ENCODE data around the gene NKAPD1. TPM values are rescaled to one million over a fixed set of nuclear protein-coding genes. Genes with fewer than 3 reads are reported as not detected.

NKAPD1 gene
- total RNA-seq, 1 donor from 2014 or later = 27.7 TPM

DNA sequence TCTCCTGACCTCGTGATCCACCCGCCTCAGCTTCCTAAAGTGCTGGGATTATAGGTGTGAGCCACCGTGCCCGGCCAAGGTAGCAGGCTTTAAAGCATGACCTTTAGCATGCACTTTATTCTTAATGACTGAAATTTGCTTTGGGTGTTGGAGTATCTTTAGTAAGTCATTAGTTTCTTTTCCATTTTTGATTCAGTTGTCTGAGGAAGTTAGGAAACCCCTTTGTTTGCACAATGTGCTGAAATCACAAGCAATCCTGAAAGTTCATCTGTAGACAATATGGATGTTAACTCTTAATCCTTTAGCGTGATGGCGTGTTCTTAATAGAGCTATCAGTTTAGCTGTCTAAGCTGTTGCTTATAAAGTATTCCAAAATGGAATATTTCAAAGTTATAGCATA, 29.3 kb downstream of the NKAPD1 start:
- Mint-ChIP-seq H3K4me1 (ENCODE audit: low read depth, unreplicated experiment) (no peaks in the 10 kb centered on the region), H3K27ac (ENCODE audit: unreplicated experiment) (no peak overlapping the region), H3K4me3 (ENCODE audit: unreplicated experiment) (no peak overlapping the region)

DNA sequence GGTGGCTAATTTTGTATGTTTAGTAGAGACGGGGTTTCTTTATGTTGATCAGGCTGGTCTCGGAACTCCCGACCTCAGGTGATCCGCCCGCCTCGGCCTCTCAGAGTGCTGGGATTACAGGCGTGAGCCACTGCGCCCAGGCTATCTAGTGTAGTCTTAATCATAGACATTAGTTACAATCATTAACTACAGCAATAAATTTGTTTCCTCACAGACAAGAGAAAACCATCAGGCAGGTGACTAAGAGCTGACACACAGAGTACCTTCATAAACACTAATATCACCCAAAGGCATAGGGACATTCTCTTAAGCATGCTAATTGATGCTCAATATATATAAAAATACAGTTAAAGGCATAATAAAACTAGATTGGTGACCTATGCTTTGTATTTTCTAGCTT, 32.0 kb downstream of the NKAPD1 start:
- no peak overlapping the region for H3K27ac ChIP-seq (ENCODE audit: low read depth, low read length)
- no peak overlapping the region for H3K9ac ChIP-seq (ENCODE audit: low read length)
- H3K27me3 Mint-ChIP-seq (ENCODE audit: low read depth, unreplicated experiment) = no peaks in the 10 kb centered on the region
- DNase-seq (ENCODE audit: low read depth) (no peak), FAIRE-seq (no peak)
- H3K9me3 ChIP-seq (ENCODE audit: insufficient read depth, low read depth, low read length) = no peaks in the 10 kb centered on the region
- TF ChIP-seq, protein P1, sequence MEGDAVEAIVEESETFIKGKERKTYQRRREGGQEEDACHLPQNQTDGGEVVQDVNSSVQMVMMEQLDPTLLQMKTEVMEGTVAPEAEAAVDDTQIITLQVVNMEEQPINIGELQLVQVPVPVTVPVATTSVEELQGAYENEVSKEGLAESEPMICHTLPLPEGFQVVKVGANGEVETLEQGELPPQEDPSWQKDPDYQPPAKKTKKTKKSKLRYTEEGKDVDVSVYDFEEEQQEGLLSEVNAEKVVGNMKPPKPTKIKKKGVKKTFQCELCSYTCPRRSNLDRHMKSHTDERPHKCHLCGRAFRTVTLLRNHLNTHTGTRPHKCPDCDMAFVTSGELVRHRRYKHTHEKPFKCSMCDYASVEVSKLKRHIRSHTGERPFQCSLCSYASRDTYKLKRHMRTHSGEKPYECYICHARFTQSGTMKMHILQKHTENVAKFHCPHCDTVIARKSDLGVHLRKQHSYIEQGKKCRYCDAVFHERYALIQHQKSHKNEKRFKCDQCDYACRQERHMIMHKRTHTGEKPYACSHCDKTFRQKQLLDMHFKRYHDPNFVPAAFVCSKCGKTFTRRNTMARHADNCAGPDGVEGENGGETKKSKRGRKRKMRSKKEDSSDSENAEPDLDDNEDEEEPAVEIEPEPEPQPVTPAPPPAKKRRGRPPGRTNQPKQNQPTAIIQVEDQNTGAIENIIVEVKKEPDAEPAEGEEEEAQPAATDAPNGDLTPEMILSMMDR (IDR thresholded peaks at IDR 0.05; ENCODE audit: insufficient read depth, low read depth, low read length) = no peak
- TF ChIP-seq EZH2 (IDR thresholded peaks at IDR 0.05; ENCODE audit: insufficient read depth, low read length) = no peak
- H3K4me2 ChIP-seq (ENCODE audit: low read length) = no peak overlapping the region
- no peaks in the 10 kb centered on the region for H3K4me1 Mint-ChIP-seq (ENCODE audit: low read depth, unreplicated experiment)
- no peaks in the 10 kb centered on the region for H3K79me2 ChIP-seq (ENCODE audit: insufficient read depth, low read length)
- no peak overlapping the region for H3K27ac Mint-ChIP-seq (ENCODE audit: unreplicated experiment)
- H3K4me3 ChIP-seq (ENCODE audit: insufficient read depth, low read depth, low read length) = no peak overlapping the region
- H2AFZ ChIP-seq (ENCODE audit: low read depth, low read length) = no peak overlapping the region
- H3K4me1 ChIP-seq (ENCODE audit: insufficient read depth, low read length) = no peaks in the 10 kb centered on the region
- H3K36me3 ChIP-seq (ENCODE audit: insufficient read depth, low read length) = no peaks in the 10 kb centered on the region
- peaks cover 5% of the 10 kb centered on the region for H3K9me3 Mint-ChIP-seq (ENCODE audit: unreplicated experiment)
- H4K20me1 ChIP-seq (ENCODE audit: insufficient read depth, low read length) = no peaks in the 10 kb centered on the region
- no peaks in the 10 kb centered on the region for H3K36me3 Mint-ChIP-seq (ENCODE audit: low read depth, unreplicated experiment)
- no peak overlapping the region for H3K4me3 Mint-ChIP-seq (ENCODE audit: unreplicated experiment)
- H3K27me3 ChIP-seq (ENCODE audit: insufficient read depth, low read length) = no peaks in the 10 kb centered on the region

More for the DNA sequence above, 29.3 kb downstream of the NKAPD1 start:
- DNase-seq (ENCODE audit: low read depth) (no peak), FAIRE-seq (no peak)
- no peaks in the 10 kb centered on the region for H3K36me3 ChIP-seq (ENCODE audit: insufficient read depth, low read length)
- no peaks in the 10 kb centered on the region for H3K4me1 ChIP-seq (ENCODE audit: insufficient read depth, low read length)
- no peak overlapping the region for H3K27ac ChIP-seq (ENCODE audit: low read depth, low read length)
- no peaks in the 10 kb centered on the region for H3K9me3 ChIP-seq (ENCODE audit: insufficient read depth, low read depth, low read length)
- H4K20me1 ChIP-seq (ENCODE audit: insufficient read depth, low read length) = no peaks in the 10 kb centered on the region
- no peaks in the 10 kb centered on the region for H3K27me3 Mint-ChIP-seq (ENCODE audit: low read depth, unreplicated experiment)
- no peak overlapping the region for H2AFZ ChIP-seq (ENCODE audit: low read depth, low read length)
- no peak overlapping the region for H3K4me3 ChIP-seq (ENCODE audit: insufficient read depth, low read depth, low read length)
- no peaks in the 10 kb centered on the region for H3K9me3 Mint-ChIP-seq (ENCODE audit: unreplicated experiment)
- no peak overlapping the region for H3K4me2 ChIP-seq (ENCODE audit: low read length)
- H3K36me3 Mint-ChIP-seq (ENCODE audit: low read depth, unreplicated experiment) = no peaks in the 10 kb centered on the region
- TF ChIP-seq, protein P1 (IDR thresholded peaks at IDR 0.05; ENCODE audit: insufficient read depth, low read depth, low read length) = no peak
- TF ChIP-seq EZH2 (IDR thresholded peaks at IDR 0.05; ENCODE audit: insufficient read depth, low read length) = no peak
- H3K9ac ChIP-seq (ENCODE audit: low read length) = no peak overlapping the region
- no peaks in the 10 kb centered on the region for H3K79me2 ChIP-seq (ENCODE audit: insufficient read depth, low read length)
- no peaks in the 10 kb centered on the region for H3K27me3 ChIP-seq (ENCODE audit: insufficient read depth, low read length)

DNA sequence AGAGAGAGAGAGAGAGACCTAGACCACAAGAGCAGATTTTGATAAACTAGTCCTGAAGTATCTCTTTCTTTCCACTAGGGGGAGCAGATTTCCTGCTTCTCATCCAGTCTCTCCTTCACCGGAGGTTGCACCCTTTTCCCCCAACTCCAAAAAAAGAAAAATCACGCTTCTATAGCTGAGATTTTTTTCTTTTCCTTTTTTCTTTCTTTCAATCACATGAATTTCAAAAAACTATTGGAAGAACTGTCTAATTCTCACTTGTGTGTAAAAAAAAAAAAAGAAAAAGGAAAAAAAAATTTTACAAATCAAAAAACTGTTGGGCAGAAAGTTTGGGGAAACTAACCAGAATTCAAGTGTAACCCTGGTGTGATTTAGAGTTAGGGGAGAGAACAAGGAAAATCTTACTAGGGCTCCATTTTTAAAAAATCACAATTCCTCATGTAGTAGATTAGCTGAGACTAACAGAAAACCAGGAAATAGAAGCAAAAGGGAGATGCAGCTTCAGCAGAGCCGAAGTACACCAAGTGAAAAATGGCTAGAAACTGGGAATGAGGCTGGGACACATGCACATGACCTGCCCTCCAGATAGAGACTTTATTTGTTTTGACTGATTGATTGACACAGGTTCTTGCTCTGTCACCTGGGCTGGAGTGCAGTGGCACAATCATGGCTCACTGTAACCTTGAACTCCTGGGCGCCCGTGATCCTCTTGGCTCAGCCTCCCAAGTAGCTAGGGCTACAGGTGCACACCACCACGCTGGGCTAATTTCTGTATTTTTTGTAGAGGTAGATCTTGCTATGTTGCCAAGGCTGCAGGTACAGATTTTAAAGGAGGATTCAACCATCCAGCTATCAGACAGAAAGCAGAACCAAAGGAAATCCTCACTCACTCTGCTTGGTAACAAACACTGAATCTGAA, 39.7 kb downstream of the NKAPD1 start:
- TF ChIP-seq EZH2 (IDR thresholded peaks at IDR 0.05; ENCODE audit: insufficient read depth, low read length) = no peak
- TF ChIP-seq, protein P1 (IDR thresholded peaks at IDR 0.05; ENCODE audit: insufficient read depth, low read depth, low read length) = peak; percentile 54
- no peaks in the 10 kb centered on the region for H3K4me1 Mint-ChIP-seq (ENCODE audit: low read depth, unreplicated experiment)
- peak; percentile 61 for DNase-seq (ENCODE audit: low read depth)
- H2AFZ ChIP-seq (ENCODE audit: low read depth, low read length) = no peak overlapping the region
- FAIRE-seq = no peak
- H3K4me3 Mint-ChIP-seq (ENCODE audit: unreplicated experiment) = no peak overlapping the region
- no peaks in the 10 kb centered on the region for H3K4me1 ChIP-seq (ENCODE audit: insufficient read depth, low read length)
- H3K36me3 Mint-ChIP-seq (ENCODE audit: low read depth, unreplicated experiment) = peaks cover 2% of the 10 kb centered on the region
- H3K36me3 ChIP-seq (ENCODE audit: insufficient read depth, low read length) = no peaks in the 10 kb centered on the region
- H4K20me1 ChIP-seq (ENCODE audit: insufficient read depth, low read length) = no peaks in the 10 kb centered on the region
- no peaks in the 10 kb centered on the region for H3K27me3 Mint-ChIP-seq (ENCODE audit: low read depth, unreplicated experiment)
- H3K27me3 ChIP-seq (ENCODE audit: insufficient read depth, low read length) = no peaks in the 10 kb centered on the region
- H3K27ac Mint-ChIP-seq (ENCODE audit: unreplicated experiment) = no peak overlapping the region
- H3K9ac ChIP-seq (ENCODE audit: low read length) = no peak overlapping the region
- peaks cover 5% of the 10 kb centered on the region for H3K9me3 Mint-ChIP-seq (ENCODE audit: unreplicated experiment)
- no peaks in the 10 kb centered on the region for H3K79me2 ChIP-seq (ENCODE audit: insufficient read depth, low read length)
- peak overlapping the region; percentile 22 for H3K4me2 ChIP-seq (ENCODE audit: low read length)
- H3K4me3 ChIP-seq (ENCODE audit: insufficient read depth, low read depth, low read length) = no peak overlapping the region
- H3K27ac ChIP-seq (ENCODE audit: low read depth, low read length) = no peak overlapping the region
- no peaks in the 10 kb centered on the region for H3K9me3 ChIP-seq (ENCODE audit: insufficient read depth, low read depth, low read length)
